HG03342 (cell line): ENCODE results near the gene POU2AF1.

Experiments used
- ATAC-seq: cut with Tn5 transposase; IDR thresholded peaks from one replicate; pipeline ENCODE4 v1.9.1; 2021; ENCODE audit warnings: mild to moderate bottlenecking, moderate library complexity; ENCODE audit not compliant: unreplicated experiment

POU2AF1 gene

DNA sequence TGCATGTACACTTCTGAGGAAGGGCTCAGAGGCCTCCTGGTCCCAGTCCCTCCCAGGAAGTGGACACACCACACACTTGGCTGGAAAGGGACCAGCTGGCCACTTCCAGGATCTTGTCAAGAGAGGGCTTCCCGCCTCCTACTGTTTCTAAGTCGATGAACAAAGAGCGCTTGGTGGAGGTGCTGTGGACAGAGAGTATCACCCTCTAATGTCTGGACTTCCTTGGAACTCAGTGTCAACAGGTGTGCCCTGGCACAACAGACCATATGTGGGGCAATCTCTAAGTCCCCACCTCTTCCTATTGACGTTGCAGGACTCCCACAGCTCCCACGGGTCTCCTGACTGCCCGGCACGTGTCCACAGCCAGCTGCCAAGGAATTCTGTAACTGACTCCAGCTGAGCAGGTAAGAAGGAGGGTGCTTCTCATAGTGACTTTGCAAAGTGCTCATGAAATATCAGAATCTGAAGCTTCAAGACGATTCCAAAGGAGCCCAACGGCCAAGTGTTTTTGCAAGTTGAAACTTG is 16.1 kb downstream of the POU2AF1 start:
- no peak for ATAC-seq

GRCh38 chr11:111361874-111362273 is 17.2 kb downstream of the POU2AF1 start:
- no peak for ATAC-seq

DNA sequence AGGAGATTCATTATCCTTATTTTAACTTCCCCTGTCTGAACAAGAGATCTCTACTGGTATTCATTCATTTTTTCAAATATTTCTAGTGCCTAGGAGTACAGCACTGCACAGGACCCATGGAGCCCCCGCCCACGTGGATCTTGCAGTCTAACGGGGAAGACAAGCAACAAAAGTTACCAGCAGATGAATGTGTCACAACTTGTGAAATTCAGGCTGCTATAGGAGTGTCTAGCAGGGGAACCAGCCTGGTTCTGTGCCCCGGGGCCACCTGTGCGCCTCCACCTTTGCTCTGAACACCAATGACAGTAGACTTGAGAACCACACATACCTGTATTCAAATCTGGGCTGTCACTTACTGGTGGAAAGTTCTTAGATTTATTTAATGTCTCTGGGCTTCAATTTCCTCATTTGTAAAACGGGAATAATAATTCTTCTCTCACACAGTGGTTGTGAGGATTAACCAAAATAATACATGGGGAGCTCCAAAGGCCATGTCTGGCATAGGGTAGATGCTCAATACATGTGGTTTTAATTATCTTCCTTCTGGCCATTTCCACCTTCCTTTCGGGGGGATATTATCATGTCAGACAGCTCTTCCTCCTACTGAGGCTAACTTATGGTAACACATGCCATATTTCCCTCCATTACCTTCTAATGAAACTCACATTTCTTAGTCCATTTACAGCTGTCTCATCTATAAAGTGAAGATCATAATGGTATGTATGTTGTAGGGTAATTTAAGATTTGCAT is 17.8 kb downstream of the POU2AF1 start:
- ATAC-seq, result no peak

DNA sequence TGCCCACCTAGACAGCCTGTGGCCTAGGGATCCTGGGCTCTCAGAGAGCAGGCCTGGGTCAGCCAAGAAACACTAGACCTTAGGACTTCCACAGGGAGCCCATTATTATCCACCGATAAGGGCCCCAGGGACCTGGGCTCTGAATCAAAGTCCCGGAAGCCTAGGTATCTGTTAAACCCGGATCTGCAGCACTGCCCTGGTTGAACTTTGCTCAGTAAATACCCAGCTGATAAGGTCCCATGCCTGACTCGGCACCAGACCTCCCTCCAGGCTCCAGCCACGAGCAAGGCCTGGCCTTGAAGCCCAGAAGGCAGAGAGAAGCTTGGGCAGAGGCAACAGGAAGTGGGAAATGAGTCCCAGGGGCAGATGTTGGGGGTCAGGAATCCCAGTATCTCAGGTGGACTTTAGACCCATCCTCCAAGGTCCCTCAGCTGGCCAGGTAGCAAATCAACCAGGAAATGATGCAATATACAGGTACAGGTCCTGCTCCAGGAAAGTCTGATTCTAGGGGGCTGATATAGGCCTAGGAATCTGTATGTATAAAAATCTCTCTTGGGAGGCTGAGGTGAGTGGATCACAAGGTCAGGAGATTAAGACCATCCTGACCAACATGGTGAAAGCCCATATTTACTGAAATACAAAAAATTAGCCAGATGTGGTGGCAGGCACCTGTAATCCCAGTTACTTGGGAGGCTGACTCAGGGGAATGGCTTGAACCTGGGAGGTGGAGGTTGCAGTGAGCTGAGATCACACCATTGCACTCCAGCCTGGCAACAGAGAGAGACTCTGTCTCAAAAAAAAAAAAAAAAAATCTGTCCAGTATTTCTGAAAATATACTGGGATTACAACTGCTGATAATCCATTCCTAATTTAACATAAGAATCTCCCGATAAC is 18.7 kb downstream of the POU2AF1 start:
- ATAC-seq, result no peak

GRCh38 chr11:111359223-111360149 is 19.6 kb downstream of the POU2AF1 start:
- ATAC-seq, result no peak

DNA sequence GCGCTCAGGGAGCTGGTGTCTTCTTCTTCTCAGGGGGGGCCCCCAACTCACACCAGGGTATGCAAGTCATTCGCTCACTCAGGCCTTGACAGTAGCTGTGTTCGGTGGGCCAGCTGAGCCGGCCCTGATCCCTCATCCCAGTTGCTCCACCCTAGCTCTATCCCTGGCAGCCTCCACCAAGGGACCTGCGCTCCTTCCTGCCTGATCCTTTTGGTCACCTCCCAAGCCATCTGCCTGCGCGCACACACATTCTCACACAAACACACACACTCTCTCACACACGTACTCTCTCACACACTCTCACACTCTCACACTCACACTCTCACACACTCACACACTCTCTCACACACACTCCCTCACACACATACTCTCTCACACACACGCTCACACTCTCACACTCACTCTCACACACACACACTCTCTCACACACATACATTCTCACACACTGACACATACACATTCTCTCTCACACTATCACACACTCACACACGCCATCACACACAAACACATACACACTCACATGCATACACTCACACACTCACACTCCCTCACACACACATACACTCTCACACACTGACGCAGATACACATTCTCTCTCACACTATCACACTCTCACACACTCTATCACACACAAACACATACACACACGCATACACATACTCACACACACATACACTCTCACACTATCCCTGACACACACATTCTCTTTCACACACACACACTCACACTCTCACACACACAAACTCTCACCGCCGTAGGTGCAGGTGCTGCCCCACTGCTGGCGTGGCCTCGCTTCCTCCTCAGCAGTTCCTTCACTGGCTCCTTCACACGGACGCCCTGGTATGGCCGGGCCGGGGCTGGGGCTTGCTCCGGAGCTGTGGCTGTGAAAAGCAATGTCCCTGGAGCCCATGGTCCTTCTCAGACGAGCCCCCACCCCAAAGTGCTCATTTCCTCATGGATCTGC is 20.8 kb downstream of the POU2AF1 start:
- no peak for ATAC-seq

GRCh38 chr11:111357150-111358037 is 21.7 kb downstream of the POU2AF1 start:
- no peak for ATAC-seq

DNA sequence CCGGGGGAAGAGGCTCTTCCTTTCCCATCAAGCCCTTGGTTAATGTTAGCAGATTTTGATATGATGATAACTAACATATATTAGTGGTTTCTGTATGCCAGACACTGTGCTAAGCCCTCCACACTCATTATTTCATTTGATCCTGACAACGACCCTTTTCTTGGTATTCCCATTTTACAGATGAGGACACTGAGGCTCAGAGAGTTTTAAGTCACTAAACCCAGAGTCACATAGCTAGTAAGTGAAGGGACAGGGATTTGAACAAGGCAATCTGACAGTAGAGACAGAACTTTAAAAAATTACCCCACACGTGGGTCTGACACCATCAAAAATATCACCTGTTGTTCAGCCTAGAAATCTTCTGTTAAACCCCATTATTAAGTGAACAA is 22.4 kb downstream of the POU2AF1 start:
- ATAC-seq, result no peak

DNA sequence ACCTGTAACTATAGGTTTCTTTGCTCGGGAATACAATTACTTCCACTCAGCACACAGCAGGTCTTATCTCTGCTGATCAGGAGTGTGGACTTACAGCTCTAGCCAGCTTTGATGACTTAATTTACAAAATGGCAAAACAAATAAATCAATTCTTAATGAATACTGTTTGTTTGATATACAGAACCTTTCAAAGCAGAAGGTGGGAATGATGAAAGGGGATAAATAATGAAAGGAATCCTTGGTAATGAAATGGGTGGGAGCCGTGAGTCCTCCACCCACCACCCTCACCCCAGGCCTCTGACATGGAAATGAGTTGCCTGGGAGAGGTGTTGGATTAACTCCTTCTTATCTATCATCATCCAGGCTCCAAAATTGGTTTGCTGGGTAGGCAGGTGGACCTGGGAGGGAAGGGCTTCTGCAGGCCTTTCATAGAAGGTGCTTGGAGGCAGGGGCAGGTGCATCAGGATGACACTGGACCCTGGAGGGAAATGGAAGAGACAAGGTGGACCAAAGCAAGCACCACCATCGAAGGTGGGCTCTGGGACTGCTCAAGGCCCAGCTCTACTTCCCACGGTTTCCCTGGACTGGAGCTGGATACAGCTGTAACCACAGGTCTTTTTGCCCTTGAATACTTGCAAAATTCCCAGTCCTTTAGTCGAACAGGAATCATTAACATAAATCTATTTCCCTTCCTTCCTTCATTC is 23.0 kb downstream of the POU2AF1 start:
- no peak for ATAC-seq

DNA sequence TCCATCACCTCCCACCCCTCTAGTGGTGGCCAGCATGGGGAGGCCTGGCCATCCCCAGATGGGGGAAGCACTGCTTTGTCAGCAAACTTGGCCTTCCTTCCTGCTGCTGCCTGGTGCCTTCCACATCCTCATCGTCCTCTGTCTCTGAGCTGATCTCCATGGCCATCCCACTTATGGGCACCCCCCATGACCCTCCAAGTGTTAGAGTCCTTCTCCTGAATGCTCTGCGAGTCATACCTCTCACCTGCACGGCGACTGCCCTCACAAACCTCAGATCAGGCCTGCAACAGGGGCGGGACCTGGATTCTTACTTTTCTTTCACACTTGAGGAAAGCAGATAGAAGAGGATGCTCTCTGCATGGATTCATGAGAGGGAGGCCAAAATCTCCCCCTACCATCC is 24.0 kb downstream of the POU2AF1 start:
- no peak for ATAC-seq

- no peak for ATAC-seq
These were observed 24.5 kb downstream of the POU2AF1 start for GRCh38 chr11:111354601-111354891.

- no peak for ATAC-seq
These were observed 25.1 kb downstream of the POU2AF1 start for GRCh38 chr11:111353776-111354600.

DNA sequence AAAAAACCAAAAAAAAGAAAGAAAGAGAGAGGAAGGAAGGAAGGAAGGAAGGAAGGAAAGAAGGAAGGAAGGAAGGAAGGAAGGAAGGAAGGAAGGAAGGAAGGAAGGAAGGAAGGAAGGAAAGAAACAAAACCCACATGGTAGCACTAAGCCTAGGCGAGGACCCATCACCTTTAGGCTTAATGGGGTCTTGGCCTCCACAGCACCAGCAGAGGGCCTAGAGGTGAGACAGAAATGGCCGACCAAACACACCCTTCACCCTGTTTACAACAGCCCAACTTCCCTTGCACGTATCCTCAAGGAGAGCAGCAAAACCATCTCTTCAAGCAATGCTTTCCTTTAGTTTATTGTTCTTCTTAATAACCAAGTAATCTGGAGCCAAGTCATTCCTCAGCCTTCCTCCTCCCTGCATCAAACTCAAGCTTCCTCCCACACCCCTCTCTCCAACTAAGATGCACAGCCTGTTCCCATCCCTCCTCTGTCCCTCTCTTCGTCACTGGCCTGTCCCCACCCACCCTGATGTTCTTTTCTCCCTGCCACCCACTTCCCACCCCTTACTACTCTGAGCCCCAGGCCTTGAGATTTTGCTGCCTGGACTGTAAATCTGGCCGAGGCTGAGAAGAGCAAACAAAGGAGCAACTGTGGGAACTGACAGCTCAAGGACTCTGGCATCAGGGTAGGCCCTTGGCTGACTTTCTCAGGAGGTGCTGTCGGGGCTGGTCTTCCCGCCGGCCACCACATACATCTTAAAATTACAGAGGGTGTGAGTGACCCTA is 26.0 kb downstream of the POU2AF1 start:
- ATAC-seq, result no peak

DNA sequence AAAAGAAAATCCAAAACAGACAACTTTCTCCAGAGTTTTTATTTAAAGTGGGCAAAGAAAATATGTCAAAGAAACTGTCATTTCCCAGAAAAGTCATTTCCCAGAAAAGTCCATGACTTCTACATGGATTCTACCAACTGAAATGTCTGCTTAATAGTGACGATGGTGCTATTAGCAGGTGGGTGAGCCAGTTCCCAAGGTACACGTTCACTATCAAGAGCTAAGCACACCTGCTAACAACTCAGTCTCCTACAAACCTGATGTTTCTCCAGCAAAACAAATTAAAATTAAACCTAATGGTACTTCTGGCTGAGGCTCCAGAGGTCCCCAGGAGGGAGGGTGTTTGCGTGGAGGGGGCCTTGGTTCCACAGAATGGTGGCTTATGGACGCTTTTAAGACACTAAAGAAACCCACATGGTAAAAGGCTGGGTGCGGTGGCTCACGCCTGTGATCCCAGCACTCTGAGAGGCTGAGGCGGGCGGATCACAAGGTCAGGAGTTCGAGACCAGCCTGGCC is 26.8 kb downstream of the POU2AF1 start:
- no peak for ATAC-seq

DNA sequence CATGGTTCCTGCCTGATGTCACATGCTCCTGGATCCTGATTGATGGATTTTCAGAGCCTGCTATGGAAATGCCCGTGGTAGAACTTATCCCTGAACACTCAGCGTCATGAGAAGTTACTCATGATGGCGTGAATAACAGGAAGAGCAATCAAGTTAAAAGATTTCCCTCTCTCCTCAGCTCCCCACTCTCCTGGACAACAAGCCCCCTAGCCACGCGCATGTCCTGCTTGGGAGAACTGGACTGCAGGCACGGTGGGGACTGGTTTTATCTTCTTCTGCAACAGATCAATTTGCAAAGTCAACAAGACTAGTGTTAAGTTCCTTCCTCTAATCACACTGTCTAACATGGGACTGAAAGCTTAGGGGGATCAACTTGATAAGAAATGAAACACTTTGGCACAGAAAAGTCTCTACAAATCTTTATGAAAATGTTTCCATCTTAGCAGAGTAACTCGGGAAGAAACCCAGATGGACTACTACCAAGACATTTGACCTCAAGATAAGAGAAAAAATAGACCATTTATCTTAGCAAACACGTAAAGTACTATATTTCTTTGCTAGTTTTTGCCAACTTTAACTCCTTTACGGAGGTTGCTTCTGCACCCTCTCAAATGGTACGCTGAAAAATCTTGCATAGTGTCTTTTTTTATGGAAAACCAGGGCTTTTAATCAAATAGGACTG is 27.6 kb downstream of the POU2AF1 start:
- ATAC-seq, result no peak

- ATAC-seq, result no peak
These were observed 28.3 kb downstream of the POU2AF1 start for GRCh38 chr11:111350811-111351210.
